Measurements from ENCODE around the gene SETD1B. TPM values are rescaled to one million over a fixed set of nuclear protein-coding genes. Genes with fewer than 3 reads are reported as not detected.

Gene SETD1B
- polyA plus RNA-seq, 3 donors = 5.7 to 11.1 (median 10.6) TPM

GRCh38 chr12:121791671-121792551 lies 11.9 kb upstream of the SETD1B start:
- WGBS, 3 donors = 77 to 89% (median 77%) methylated on average over 14 of the region's 14 CpGs
- no peak overlapping the region for H3K27ac ChIP-seq (ENCODE audit: low read depth, low read length)

GRCh38 chr12:121792607-121793439 lies 11.0 kb upstream of the SETD1B start:
- no peak overlapping the region for H3K27ac ChIP-seq (ENCODE audit: low read depth, low read length)
- WGBS, 3 donors = 22 to 36% (median 29%) methylated on average over 42 to 48 of the region's 48 CpGs

GRCh38 chr12:121793440-121793837 lies 10.4 kb upstream of the SETD1B start, which contains the start of gene RHOF:
Gene RHOF (minus strand): TSS chr12:121793688. CDS start chr12:121793633, 55 bp downstream.
- 1 to 3% (median 3%) methylated on average over 31 to 36 of the region's 36 CpGs for WGBS, 3 donors
- no peak within 1 kb of the TSS for H3K27ac ChIP-seq (ENCODE audit: low read depth, low read length)

GRCh38 chr12:121793838-121794533 lies 9.8 kb upstream of the SETD1B start:
- WGBS, 3 donors = 0 to 1% (median 1%) methylated on average over 50 to 59 of the region's 59 CpGs
- H3K27ac ChIP-seq (ENCODE audit: low read depth, low read length) = no peak overlapping the region

- no peak overlapping the region for H3K27ac ChIP-seq (ENCODE audit: low read depth, low read length)
- 2% methylated on average over 13 of the region's 13 CpGs for WGBS, 3 donors
Measured at GRCh38 chr12:121794534-121795033, 9.2 kb upstream of the SETD1B start.

- 23 to 40% (median 37%) methylated on average over 15 of the region's 15 CpGs for WGBS, 3 donors
- no peak overlapping the region for H3K27ac ChIP-seq (ENCODE audit: low read depth, low read length)
Measured at GRCh38 chr12:121795034-121795968, 8.5 kb upstream of the SETD1B start.

GRCh38 chr12:121796855-121797751 lies 6.7 kb upstream of the SETD1B start:
- 13 to 45% (median 29%) methylated on average over 39 of the region's 39 CpGs for WGBS, 3 donors
- H3K27ac ChIP-seq (ENCODE audit: low read depth, low read length) = no peak overlapping the region

GRCh38 chr12:121797937-121798786 lies 5.6 kb upstream of the SETD1B start:
- WGBS, 3 donors = 19 to 49% (median 41%) methylated on average over 19 of the region's 19 CpGs
- no peak overlapping the region for H3K27ac ChIP-seq (ENCODE audit: low read depth, low read length)

GRCh38 chr12:121798787-121799155 lies 5.0 kb upstream of the SETD1B start:
- WGBS, 3 donors = 28 to 70% (median 61%) methylated on average over 10 of the region's 10 CpGs
- no peak overlapping the region for H3K27ac ChIP-seq (ENCODE audit: low read depth, low read length)

GRCh38 chr12:121799156-121799841 lies 4.5 kb upstream of the SETD1B start:
- WGBS, 3 donors = 10 to 15% (median 13%) methylated on average over 22 to 29 of the region's 30 CpGs
- H3K27ac ChIP-seq (ENCODE audit: low read depth, low read length) = peak overlapping the region; percentile 99

GRCh38 chr12:121799842-121800693 lies 3.7 kb upstream of the SETD1B start:
- 1% methylated on average over 51 to 84 of the region's 84 CpGs for WGBS, 3 donors
- H3K27ac ChIP-seq (ENCODE audit: low read depth, low read length) = peak overlapping the region; percentile 99

GRCh38 chr12:121800694-121801594 lies 2.9 kb upstream of the SETD1B start:
- H3K27ac ChIP-seq (ENCODE audit: low read depth, low read length) = peak overlapping the region; percentile 99
- WGBS, 3 donors = 1% methylated on average over 50 to 86 of the region's 86 CpGs

Measured in adipose tissue (tissue), 3 donors.